Frontal cortex (tissue), 4 donors: ENCODE data around the gene MAP6. TPM values are rescaled to one million over a fixed set of nuclear protein-coding genes. Genes with fewer than 3 reads are reported as not detected.

Experiments
- DNase-seq, 2 donors: peaks; one replicate each; pipeline ENCODE4 v3.0.0; 2012; ENCODE audit warnings: low spot score in 2 of 2
- FAIRE-seq: peaks from 2 replicates; lab custom pipeline; 2012; peaks lifted over from hg19 to GRCh38; lab: Jason Lieb, UNC
- total RNA-seq: library from RNA; depleted of rRNA; stranded (reverse); fragments of >200 nt; gene quantifications from one replicate; pipeline ENCODE4 v1.2.3, GENCODE V29; 2014
- donor health status: control.
- donor health status: control.
- donor health status: control.

The MAP6 gene
- total RNA-seq, 1 donor from 2014 or later = 64.0 TPM

DNA sequence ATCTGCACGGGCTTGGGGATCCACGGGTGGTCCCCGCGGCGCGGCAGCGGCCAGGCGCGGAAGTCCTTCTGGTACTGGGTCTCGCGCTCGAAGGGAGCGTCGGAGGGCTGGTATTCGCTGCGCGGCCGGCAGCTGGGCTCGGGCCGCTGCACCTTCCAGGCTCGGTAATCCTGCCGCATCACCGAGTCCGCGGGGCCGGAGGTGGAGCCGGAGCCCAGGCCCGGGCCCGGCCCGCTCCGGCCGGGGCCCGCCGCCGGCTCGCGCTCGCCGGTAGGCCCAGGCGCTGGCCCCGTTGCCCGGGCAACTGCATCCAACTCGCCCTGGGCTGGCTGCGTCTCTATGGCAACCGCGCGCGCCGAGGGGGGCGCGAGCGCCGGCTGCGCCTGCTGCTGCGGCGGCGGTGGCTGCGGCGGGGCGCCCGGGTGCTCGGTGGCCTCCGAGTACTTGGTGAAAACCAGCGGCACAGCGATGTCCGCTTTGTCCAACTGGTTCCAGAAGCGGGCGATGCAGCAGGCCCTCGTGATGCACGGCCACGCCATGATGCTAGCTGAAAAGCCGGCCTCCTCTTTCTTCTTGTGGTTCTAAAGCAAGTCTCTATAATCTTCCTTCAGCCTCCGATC is 897 bp downstream of the MAP6 start:
- DNase-seq (peak; percentile 81 to 91), FAIRE-seq (no peak)

- DNase-seq = peak; percentile 34 to 58
- FAIRE-seq = no peak
Measured at GRCh38 chr11:75667255-75667830, 1.5 kb downstream of the MAP6 start.

DNA sequence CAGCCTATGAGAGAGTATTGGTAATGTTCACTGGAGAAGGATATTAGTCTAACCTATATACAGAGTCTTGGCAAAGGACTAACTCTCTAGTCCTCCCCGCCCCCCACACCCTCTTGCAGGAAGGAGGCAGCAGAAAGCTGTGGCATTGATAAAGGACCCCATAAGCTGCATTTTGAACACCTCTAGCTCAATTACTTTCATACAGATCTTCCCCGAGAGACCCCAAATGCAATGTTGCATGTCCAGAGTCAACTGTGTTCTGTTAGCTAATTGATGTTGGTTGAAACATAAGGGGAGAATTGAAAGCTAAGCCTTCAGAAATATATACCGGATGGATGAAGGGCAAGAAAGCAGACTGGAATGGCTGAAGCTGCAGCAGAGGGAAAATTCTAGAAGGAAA is 2.8 kb downstream of the MAP6 start:
- FAIRE-seq (no peak), DNase-seq (no peak)

DNA sequence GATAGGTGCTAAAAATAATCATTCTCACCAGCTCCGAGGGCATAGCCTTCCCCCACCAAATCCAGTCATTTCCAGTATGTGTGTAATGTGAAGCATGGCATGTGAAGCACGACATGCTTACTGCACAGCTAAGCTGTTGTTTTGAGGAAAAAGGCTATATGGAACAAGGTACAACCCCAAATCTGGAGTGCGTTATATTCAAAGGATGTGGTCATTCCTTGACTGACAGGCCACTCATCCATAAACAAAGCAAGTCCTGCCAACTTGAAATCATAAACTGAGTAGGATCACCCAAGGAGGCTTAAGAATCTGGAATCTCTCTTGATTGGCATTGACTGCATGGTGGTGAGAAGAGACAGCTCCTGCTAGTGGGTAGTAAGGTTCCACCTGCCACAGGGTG is 3.7 kb downstream of the MAP6 start:
- FAIRE-seq = no peak
- no peak for DNase-seq

GRCh38 chr11:75664389-75664788 is 4.4 kb downstream of the MAP6 start:
- FAIRE-seq (no peak), DNase-seq (no peak)

DNA sequence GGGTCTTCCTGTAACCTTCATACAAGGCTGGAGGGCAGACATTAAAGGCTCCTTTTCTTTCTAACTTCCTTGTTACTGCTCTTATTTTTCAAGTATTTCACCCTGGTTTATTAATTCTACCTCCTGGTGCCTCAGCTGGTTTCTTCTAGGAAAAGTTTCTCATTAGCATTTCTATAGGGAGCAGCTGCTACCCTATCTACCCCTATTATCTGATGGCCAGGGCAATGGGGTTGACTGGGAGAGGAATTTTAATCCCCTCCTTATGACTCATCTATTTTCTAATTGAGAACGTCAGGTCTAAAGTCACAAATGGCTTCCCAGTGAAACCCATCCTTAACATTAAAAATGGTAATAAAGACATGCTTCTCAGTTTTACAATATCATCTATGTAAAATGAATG is 5.0 kb downstream of the MAP6 start:
- FAIRE-seq (no peak), DNase-seq (no peak)

DNA sequence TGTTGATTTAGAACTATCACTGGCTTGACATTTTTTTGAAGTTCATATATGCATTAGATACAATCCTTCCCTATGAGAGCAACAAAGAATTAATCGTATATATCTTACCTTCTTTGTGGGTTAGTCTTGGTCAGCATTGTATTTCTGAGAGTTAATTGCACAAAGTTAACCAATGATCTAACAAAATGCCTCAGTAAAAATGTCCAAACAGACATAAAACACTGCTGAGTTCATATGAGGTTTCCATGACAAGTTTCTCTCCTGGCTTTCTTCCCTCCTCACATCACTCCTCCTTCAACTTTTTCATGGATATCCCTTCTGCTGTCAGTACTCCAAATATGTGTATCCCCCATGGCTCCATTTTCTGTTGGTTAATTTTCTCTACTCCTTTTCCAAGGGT is 9.0 kb downstream of the MAP6 start:
- no peak for FAIRE-seq
- no peak for DNase-seq

DNA sequence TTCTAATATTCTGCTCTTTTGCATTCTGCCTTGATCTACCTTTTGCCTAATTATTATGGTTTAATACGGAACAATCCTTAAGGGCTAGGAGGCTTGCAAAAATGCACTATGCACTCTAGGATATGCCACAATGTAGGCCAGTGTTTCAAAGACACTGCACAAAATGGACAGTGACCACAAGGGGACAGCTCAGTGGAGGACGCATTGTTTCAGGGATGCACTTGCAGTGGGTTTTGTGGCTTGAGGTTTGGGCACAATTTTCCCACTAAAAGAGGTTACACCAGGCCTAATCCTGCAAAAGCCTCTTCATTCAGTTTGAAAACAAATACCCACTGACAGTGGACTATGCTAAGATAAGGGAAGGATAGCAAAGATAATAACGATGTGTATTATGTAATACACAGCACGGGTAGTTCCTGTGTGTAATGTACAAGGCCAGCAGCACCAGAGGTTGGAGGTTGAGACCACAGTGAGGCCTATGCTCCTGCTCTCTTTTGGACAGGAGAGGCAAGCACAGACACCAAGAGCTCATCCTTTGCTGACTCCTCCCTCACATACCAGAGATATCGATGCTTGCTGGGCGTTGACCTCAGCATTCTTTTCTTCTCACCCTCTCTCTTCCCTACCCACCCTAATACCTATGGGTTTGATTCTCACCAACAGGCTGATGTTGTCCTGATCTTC is 12.7 kb downstream of the MAP6 start:
- FAIRE-seq (no peak), DNase-seq (no peak)

- FAIRE-seq = no peak
Measured at GRCh38 chr11:75655605-75656004, 13.2 kb downstream of the MAP6 start.

DNA sequence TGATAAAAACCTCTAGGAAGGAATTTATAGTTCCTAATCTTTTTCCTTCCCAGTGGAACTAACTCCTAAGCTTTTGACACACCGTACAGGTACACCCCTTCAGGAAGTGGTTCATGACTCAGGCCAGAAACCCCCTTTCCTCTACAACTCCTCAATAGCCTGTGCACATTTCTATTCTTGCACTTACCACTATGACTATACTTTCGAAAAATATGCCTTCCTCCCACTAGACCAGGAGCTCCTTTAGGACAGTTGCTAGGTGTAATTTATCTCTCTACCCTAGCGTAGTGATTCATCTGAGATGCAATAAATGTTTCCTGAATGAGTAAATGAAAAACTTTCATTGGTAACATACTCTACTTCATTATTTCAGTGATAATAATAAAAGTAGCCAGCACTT is 14.5 kb downstream of the MAP6 start:
- FAIRE-seq (no peak), DNase-seq (no peak)

More at GRCh38 chr11:75655605-75656004, 13.2 kb downstream of the MAP6 start:
- DNase-seq = no peak

DNA sequence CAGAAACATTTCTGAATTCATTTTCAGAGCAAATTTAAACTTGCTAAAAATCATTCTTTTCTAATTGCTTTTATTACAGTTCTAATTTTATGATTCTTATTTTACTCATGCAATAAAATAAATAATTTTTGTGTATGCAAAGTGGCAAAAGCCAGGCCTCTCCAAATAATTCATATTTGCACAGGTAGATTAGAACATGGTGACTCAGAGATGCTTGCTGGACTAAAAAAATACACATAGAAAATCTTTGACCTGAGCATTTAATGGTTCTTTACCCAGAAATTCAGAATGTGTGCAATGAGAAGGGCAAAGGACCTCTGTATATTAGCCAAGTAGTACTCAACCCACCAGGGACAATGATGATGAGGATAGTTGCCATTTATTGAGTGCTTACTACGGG is 15.3 kb downstream of the MAP6 start:
- no peak for DNase-seq
- no peak for FAIRE-seq

DNA sequence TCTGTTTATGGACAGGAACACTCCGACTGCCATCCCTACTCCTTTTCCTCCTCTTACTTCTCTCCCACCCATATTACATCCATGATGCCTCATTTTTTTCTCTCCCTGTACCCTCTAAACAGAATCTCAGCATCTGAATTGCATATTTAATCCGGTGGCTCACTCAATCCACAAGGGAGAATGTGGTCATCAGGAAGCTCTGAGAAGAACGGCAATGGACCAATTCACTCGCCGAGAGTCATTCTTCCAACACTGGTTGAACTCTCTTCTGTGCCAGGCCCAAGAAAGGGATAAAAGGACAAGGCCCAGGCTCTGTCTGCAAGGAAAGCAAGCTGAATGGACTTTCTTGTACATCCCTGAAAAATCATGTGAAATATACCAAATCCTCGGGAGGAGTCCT is 15.9 kb downstream of the MAP6 start:
- no peak for FAIRE-seq
- DNase-seq = no peak

DNA sequence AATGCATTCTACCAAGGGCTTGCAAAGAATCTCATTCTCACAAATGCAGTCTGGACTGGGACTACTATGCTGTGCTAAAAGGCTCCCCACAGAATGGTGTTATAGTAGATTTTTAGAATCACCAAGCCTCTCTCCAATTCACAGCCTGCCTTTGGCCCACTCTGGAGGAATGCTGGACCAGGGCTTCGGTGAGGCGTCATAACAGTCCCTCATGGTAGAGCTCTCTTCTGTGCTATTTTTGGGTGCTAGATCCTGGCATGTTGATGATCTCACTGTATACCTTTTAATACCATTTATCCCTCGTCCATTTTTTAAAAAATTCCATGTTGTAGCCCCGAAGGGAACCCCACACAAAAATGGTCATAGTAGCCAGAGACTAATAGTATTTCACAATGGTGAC is 17.6 kb downstream of the MAP6 start:
- FAIRE-seq (no peak), DNase-seq (no peak)

DNA sequence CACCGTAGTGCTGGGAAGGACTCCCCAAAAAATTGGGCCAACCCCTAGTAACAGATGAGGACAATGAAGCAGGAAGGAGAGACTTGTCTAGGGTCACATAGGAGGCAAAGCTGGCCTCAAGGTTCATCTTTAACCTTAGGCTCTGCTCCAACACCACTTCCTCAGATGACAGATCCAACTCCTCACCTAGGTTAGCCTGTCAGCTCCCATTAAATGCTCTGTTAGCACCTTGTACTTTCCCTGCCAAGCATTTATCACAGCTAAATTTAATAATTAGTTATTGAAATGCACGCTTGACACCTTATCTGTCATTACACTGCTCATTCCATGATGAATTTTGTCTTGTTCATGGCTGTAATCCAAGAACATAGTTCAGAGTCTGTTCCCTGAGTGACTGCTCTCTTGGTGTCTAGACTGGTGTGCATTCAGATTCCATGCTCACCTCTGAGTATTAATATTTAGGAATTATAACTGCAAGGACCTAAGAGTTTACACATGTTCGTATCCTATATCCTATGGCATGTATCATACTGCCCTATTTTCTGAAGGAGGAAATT is 18.6 kb downstream of the MAP6 start:
- no peak for FAIRE-seq

GRCh38 chr11:75644946-75645345 is 23.9 kb downstream of the MAP6 start:
- DNase-seq (no peak), FAIRE-seq (no peak)

More for the DNA sequence above, 18.6 kb downstream of the MAP6 start:
- no peak for DNase-seq

GRCh38 chr11:75644370-75644769 is 24.5 kb downstream of the MAP6 start:
- DNase-seq (no peak), FAIRE-seq (no peak)

DNA sequence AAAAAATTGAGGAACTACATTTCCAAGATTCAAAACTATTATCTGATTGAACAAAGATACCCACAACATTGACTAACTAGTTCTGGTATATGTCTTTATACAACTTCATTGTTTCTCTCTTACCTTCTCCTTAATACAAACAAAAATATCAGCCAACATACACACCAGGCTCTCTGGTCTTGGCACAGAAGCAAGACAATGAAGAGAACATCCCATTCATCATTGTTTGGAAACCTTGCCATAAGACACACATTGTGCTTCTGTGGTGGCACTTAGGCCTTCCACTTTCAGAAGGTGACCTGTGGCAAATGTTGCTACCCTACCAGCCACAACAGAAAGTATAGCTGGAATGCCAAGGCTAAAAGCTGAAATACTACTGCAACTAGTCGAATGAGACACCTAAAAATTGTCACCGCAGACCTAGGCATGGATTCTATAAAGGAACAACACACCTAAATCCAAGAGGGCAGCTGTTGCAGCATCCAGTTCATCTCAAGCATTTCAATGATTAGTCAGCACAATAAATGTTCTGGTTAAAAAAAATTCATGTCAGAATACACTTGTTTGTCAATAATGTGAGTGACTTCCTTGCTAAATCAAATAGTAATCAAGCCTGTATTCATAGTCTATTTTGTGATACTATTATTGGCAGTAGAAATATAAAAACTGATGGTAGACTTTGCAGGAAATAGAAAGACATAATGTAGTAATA is 26.3 kb downstream of the MAP6 start:
- FAIRE-seq = no peak
- DNase-seq = no peak

DNA sequence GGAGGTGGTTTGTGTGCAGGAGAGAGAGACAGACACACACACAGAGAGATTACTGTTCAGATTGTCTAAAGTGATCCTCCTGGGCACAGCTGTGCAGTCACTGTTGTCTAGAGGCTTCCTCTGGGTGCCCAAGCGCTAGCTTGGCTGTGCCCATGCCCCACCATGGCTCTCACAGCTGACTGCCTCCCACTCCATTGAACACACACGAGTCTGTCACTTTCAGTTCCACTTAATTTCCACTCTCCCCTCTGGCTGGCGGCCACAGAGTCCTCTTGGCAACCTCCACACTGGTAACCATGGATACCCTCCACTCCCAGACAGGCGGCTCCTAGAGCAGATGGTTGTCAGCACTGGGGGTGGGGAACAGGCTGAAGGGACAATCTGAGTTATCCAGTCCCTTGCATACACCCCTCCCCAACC is 29.1 kb downstream of the MAP6 start:
- FAIRE-seq (no peak), DNase-seq (peak; percentile 32 to 52)

- DNase-seq (no peak), FAIRE-seq (no peak)
Measured at GRCh38 chr11:75637998-75638397, 30.8 kb downstream of the MAP6 start.

DNA sequence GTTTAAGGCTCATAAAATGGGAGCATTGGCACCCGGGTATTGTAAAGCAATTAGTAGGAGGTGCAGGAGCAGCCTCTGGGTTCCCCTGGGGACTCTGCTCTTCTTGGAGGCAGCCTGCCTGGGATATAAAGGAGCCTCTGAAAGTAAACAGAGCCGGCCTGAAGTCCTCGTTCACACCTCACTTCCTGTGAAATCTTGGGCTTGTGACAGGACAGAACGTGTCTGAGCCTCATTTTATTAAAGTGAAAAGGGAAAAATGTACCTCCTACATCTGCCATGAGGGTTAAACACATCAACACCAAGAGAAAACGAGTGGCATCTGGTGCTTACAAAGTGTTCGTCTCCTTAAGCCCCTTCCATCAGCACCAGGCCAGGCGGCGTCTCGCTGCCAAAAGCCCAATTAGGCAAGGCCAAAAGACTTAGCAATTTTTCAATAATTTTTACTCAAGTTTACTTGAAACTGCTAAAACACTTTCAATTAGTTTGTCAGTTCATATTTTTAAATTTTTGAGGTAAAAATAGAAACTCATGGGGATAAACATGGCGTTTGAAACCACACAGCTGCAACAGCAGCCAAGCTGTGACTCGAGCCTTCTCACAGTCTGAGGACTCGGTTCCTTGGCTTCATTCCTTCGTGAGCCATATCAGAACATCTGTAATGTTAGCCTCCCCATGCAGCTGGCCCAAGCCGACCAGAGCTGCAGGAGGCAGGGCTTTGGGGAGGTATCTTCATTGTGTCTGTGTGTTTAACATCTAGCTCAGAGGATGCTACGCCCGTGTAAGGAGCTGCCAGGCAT is 33.6 kb downstream of the MAP6 start:
- FAIRE-seq (no peak), DNase-seq (no peak)
